ENCODE measurements around the gene SH3RF1. TPM values are rescaled to one million over a fixed set of nuclear protein-coding genes. Genes with fewer than 3 reads are reported as not detected.

The SH3RF1 gene
- total and polyA plus RNA-seq, 2 experiments from 2014 or later: 7.8 to 12.4 TPM

DNA sequence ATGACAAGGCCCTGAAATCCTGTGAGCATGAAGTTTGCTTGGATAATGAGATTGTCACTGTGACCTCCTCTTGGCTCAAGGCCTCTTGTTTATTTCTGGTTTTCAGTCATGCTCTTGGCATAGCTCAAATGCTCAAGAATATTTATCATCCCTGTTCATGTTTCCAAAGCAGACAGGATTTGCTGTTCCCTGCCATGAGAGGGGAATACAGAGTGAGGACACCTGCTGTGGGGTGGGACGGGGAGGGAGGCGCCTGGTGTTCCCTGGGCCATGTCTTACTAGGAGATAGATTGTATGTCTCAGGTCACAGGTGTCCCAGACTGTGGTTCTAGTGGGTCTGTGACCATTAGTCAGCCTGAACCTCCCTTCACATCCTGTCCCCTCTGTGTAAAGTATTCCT is 34.9 kb upstream of the SH3RF1 start:
- peaks cover 1% of the 10 kb centered on the region for H3K27me3 Mint-ChIP-seq (ENCODE audit: insufficient read depth, low read depth, poor library complexity)
- Histone ChIP-seq H3K9me2 (ENCODE audit: insufficient read depth) (no peaks in the 10 kb centered on the region), H3K79me2 (replicated peaks; ENCODE audit: insufficient read depth) (no peaks in the 10 kb centered on the region), H4K20me1 (replicated peaks; ENCODE audit: insufficient read depth) (no peaks in the 10 kb centered on the region), H3K4me2 (no peak overlapping the region), H3K36me3 (ENCODE audit: insufficient read depth) (no peaks in the 10 kb centered on the region), H3K4me3 (no peak overlapping the region), H3K27ac (ENCODE audit: low read depth) (no peak overlapping the region), H2AFZ (no peak overlapping the region), H3K4me1 (ENCODE audit: insufficient read depth) (no peaks in the 10 kb centered on the region), H3F3A (replicated peaks; ENCODE audit: low read depth) (no peaks in the 10 kb centered on the region), H3K27me3 (ENCODE audit: insufficient read depth) (no peaks in the 10 kb centered on the region)
- ATAC-seq (no peak), DNase-seq (ENCODE audit: low spot score) (no peak)
- no peaks in the 10 kb centered on the region for H3K36me3 Mint-ChIP-seq (ENCODE audit: low read depth)
- no peak overlapping the region for H3K4me3 Mint-ChIP-seq
- no peaks in the 10 kb centered on the region for H3K9me3 Mint-ChIP-seq
- H3K27ac Mint-ChIP-seq: no peak overlapping the region
- no peak for TF ChIP-seq ETS1 (IDR thresholded peaks at IDR 0.05)
- no peak for TF ChIP-seq ZNF331 (CRISPR knock-in tag; IDR thresholded peaks at IDR 0.05; ENCODE audit: low read depth)
- TF ChIP-seq POLR2AphosphoS5 (IDR thresholded peaks at IDR 0.05; ENCODE audit: low read depth): no peak
- TF ChIP-seq JUNB (IDR thresholded peaks at IDR 0.05; ENCODE audit: unreplicated experiment): no peak
- no peak for TF ChIP-seq NANOG (IDR thresholded peaks at IDR 0.05; ENCODE audit: borderline replicate concordance)
- TF ChIP-seq EZH2phosphoT487 (IDR thresholded peaks at IDR 0.05; ENCODE audit: unreplicated experiment): no peak
- TF ChIP-seq EZH2 (IDR thresholded peaks at IDR 0.05; ENCODE audit: low read depth, unreplicated experiment): no peak
- TF ChIP-seq, protein P1, sequence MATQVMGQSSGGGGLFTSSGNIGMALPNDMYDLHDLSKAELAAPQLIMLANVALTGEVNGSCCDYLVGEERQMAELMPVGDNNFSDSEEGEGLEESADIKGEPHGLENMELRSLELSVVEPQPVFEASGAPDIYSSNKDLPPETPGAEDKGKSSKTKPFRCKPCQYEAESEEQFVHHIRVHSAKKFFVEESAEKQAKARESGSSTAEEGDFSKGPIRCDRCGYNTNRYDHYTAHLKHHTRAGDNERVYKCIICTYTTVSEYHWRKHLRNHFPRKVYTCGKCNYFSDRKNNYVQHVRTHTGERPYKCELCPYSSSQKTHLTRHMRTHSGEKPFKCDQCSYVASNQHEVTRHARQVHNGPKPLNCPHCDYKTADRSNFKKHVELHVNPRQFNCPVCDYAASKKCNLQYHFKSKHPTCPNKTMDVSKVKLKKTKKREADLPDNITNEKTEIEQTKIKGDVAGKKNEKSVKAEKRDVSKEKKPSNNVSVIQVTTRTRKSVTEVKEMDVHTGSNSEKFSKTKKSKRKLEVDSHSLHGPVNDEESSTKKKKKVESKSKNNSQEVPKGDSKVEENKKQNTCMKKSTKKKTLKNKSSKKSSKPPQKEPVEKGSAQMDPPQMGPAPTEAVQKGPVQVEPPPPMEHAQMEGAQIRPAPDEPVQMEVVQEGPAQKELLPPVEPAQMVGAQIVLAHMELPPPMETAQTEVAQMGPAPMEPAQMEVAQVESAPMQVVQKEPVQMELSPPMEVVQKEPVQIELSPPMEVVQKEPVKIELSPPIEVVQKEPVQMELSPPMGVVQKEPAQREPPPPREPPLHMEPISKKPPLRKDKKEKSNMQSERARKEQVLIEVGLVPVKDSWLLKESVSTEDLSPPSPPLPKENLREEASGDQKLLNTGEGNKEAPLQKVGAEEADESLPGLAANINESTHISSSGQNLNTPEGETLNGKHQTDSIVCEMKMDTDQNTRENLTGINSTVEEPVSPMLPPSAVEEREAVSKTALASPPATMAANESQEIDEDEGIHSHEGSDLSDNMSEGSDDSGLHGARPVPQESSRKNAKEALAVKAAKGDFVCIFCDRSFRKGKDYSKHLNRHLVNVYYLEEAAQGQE (IDR thresholded peaks at IDR 0.05; ENCODE audit: unreplicated experiment): no peak
- no peak for TF ChIP-seq CREB1 (CRISPR knock-in tag; IDR thresholded peaks at IDR 0.05; ENCODE audit: low read depth)
- TF ChIP-seq STAT1 (IDR thresholded peaks at IDR 0.05; ENCODE audit: unreplicated experiment): no peak
- no peak for TF ChIP-seq ZNF114 (CRISPR knock-in tag; IDR thresholded peaks at IDR 0.05)
- TF ChIP-seq ZNF462 (CRISPR knock-in tag; IDR thresholded peaks at IDR 0.05): no peak
- TF ChIP-seq, protein P2, sequence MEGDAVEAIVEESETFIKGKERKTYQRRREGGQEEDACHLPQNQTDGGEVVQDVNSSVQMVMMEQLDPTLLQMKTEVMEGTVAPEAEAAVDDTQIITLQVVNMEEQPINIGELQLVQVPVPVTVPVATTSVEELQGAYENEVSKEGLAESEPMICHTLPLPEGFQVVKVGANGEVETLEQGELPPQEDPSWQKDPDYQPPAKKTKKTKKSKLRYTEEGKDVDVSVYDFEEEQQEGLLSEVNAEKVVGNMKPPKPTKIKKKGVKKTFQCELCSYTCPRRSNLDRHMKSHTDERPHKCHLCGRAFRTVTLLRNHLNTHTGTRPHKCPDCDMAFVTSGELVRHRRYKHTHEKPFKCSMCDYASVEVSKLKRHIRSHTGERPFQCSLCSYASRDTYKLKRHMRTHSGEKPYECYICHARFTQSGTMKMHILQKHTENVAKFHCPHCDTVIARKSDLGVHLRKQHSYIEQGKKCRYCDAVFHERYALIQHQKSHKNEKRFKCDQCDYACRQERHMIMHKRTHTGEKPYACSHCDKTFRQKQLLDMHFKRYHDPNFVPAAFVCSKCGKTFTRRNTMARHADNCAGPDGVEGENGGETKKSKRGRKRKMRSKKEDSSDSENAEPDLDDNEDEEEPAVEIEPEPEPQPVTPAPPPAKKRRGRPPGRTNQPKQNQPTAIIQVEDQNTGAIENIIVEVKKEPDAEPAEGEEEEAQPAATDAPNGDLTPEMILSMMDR (conservative IDR thresholded peaks at IDR 0.05; ENCODE audit: low read depth in 2 of 2): no peak
- H3K4me1 Mint-ChIP-seq: no peaks in the 10 kb centered on the region

Data from GM23338 (cell line).